ENCODE measurements around the gene POLDIP2.

POLDIP2 gene

DNA sequence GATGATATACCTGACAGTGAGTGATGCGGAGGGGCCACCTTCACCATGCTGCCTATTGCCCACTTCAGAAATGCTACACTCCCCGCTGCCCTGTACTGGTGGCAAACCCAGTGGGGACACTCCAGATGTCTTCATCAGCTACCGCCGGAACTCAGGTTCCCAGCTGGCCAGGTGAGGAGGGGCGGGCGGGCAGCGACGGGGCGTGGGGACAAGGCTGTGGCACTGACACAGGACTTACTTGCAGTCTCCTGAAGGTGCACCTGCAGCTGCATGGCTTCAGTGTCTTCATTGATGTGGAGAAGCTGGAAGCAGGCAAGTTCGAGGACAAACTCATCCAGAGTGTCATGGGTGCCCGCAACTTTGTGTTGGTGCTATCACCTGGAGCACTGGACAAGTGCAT is 30.8 kb upstream of the POLDIP2 start:
- Histone ChIP-seq H3K4me3 (ENCODE audit: low read depth in 1 of 2, low read length in 2 of 2) (no peak overlapping the region), H3K27me3 (ENCODE audit: control insufficient read depth in 1 of 2, insufficient read depth in 2 of 2, low read length in 2 of 2) (no peaks in the 10 kb centered on the region), H3K4me1 (ENCODE audit: insufficient read depth, low read length) (no peaks in the 10 kb centered on the region), H3K9ac (ENCODE audit: low read length) (no peak overlapping the region), H3K36me3 (ENCODE audit: insufficient read depth, low read length) (peaks cover 31% of the 10 kb centered on the region), H3K9me3 (ENCODE audit: low read length) (no peaks in the 10 kb centered on the region), H3K27ac (ENCODE audit: low read depth, low read length) (no peak overlapping the region)

DNA sequence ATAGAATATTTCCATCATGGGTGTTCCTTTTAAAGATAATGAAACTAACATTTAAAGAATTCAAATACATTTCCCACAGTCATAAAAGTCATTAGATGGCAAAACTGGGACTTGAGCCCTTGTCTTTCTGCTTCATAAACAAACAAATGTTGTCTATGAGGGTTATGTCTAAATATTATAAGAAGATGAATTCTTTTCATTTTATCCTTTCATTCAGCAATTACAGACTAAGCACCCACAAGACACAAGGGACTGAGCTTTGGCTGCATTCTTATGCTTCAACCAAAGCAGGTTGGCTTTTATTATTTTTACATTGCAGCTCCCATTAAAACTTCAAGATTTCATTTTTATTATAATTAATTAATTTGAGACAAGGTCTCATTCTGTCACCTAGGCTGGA is 29.1 kb upstream of the POLDIP2 start:
- Histone ChIP-seq H3K27me3 (ENCODE audit: control insufficient read depth in 1 of 2, insufficient read depth in 2 of 2, low read length in 2 of 2) (no peaks in the 10 kb centered on the region), H3K4me3 (ENCODE audit: low read depth in 1 of 2, low read length in 2 of 2) (no peak overlapping the region), H3K9me3 (ENCODE audit: low read length) (no peaks in the 10 kb centered on the region), H3K36me3 (ENCODE audit: insufficient read depth, low read length) (peaks cover 29% of the 10 kb centered on the region), H3K9ac (ENCODE audit: low read length) (no peak overlapping the region), H3K27ac (ENCODE audit: low read depth, low read length) (no peak overlapping the region), H3K4me1 (ENCODE audit: insufficient read depth, low read length) (no peaks in the 10 kb centered on the region)

DNA sequence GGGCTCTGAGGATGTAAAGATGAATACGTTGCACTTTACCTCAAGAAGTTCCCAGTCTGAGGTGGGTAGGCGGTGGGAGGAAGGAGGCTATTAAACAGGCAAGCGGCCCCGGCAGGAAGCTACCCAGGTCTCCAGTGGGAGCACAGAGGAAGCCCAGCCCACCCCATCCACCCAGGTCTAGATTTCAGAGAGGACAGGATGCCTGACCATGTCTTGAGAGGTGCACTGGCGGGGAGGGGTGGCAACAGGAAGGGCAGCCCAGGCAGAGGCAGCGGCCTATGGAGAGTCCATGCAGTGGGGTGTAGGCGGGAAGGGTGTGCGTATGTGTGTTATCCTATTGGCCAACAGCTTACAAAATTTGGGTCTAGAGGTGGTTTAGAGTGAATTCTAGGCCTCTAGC is 28.1 kb upstream of the POLDIP2 start:
- no peak overlapping the region for H3K4me3 ChIP-seq (ENCODE audit: low read depth in 1 of 2, low read length in 2 of 2)
- no peak overlapping the region for H3K27ac ChIP-seq (ENCODE audit: low read depth, low read length)
- H3K36me3 ChIP-seq (ENCODE audit: insufficient read depth, low read length) = peaks cover 19% of the 10 kb centered on the region
- no peaks in the 10 kb centered on the region for H3K27me3 ChIP-seq (ENCODE audit: control insufficient read depth in 1 of 2, insufficient read depth in 2 of 2, low read length in 2 of 2)
- no peak overlapping the region for H3K9ac ChIP-seq (ENCODE audit: low read length)
- no peaks in the 10 kb centered on the region for H3K4me1 ChIP-seq (ENCODE audit: insufficient read depth, low read length)
- H3K9me3 ChIP-seq (ENCODE audit: low read length) = no peaks in the 10 kb centered on the region

DNA sequence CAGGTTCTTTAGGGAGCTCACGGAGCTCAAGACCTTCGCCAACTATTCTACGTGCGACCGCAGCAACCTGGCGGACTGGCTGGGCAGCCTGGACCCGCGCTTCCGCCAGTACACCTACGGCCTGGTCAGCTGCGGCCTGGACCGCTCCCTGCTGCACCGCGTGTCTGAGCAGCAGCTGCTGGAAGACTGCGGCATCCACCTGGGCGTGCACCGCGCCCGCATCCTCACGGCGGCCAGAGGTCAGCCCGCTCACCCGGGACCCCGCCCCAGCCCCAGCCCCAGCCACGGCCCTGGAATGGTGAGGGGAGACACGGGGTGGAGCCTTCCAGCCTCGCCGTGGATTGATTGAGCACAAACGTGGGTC is 27.7 kb upstream of the POLDIP2 start:
- Histone ChIP-seq H3K4me1 (ENCODE audit: insufficient read depth, low read length) (no peaks in the 10 kb centered on the region), H3K9ac (ENCODE audit: low read length) (no peak overlapping the region), H3K27me3 (ENCODE audit: control insufficient read depth in 1 of 2, insufficient read depth in 2 of 2, low read length in 2 of 2) (no peaks in the 10 kb centered on the region), H3K27ac (ENCODE audit: low read depth, low read length) (no peak overlapping the region), H3K36me3 (ENCODE audit: insufficient read depth, low read length) (peaks cover 15% of the 10 kb centered on the region), H3K4me3 (ENCODE audit: low read depth in 1 of 2, low read length in 2 of 2) (peak overlapping the region in 1 of 2 donors; percentile 14), H3K9me3 (ENCODE audit: low read length) (no peaks in the 10 kb centered on the region)

DNA sequence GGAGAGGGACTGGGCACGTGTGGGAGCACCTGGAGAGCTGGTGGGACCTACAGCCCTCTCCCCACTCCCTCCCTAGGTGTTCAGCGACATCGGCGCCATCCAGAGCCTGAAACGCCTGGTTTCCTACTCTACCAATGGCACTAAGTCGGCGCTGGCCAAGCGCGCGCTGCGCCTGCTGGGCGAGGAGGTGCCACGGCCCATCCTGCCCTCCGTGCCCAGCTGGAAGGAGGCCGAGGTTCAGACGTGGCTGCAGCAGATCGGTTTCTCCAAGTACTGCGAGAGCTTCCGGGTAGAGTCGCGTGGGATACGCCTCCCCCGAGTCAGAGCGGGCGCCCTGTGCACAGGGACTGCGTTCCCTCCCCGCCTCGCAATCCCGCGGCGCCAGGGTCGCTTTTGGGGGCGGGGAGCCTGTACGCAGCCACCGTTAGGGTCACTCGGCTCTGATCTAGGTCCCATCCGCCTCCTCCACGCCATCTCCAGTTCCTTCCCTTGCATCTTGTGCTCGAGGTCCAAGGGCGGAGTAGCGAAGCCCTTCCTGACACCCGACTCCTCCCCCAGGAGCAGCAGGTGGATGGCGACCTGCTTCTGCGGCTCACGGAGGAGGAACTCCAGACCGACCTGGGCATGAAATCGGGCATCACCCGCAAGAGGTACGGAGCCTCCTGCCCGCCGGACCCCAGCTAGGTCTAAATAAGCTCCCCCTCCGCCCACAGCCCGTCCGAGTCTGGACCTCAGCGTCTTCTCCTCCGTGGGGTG is 27.1 kb upstream of the POLDIP2 start:
- H3K36me3 ChIP-seq (ENCODE audit: insufficient read depth, low read length) = peaks cover 11% of the 10 kb centered on the region
- no peak overlapping the region for H3K9ac ChIP-seq (ENCODE audit: low read length)
- H3K9me3 ChIP-seq (ENCODE audit: low read length) = no peaks in the 10 kb centered on the region
- H3K4me3 ChIP-seq (ENCODE audit: low read depth in 1 of 2, low read length in 2 of 2) = peak overlapping the region in 1 of 2 donors; percentile 14
- no peaks in the 10 kb centered on the region for H3K4me1 ChIP-seq (ENCODE audit: insufficient read depth, low read length)
- no peaks in the 10 kb centered on the region for H3K27me3 ChIP-seq (ENCODE audit: control insufficient read depth in 1 of 2, insufficient read depth in 2 of 2, low read length in 2 of 2)
- H3K27ac ChIP-seq (ENCODE audit: low read depth, low read length) = no peak overlapping the region

DNA sequence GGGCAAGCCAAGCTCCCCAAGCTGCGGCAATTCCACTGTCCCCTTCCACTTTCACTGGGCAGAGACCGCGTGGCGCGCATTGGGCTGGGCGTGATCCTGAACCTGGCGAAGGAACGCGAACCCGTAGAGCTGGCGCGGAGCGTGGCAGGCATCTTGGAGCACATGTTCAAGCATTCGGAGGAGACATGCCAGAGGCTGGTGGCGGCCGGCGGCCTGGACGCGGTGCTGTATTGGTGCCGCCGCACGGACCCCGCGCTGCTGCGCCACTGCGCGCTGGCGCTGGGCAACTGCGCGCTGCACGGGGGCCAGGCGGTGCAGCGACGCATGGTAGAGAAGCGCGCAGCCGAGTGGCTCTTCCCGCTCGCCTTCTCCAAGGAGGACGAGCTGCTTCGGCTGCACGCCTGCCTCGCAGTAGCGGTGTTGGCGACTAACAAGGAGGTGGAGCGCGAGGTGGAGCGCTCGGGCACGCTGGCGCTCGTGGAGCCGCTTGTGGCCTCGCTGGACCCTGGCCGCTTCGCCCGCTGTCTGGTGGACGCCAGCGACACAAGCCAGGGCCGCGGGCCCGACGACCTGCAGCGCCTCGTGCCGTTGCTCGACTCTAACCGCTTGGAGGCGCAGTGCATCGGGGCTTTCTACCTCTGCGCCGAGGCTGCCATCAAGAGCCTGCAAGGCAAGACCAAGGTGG is 24.0 kb upstream of the POLDIP2 start:
- H3K27me3 ChIP-seq (ENCODE audit: control insufficient read depth in 1 of 2, insufficient read depth in 2 of 2, low read length in 2 of 2) = no peaks in the 10 kb centered on the region
- no peak overlapping the region for H3K9ac ChIP-seq (ENCODE audit: low read length)
- H3K9me3 ChIP-seq (ENCODE audit: low read length) = no peaks in the 10 kb centered on the region
- no peak overlapping the region for H3K4me3 ChIP-seq (ENCODE audit: low read depth in 1 of 2, low read length in 2 of 2)
- no peaks in the 10 kb centered on the region for H3K4me1 ChIP-seq (ENCODE audit: insufficient read depth, low read length)
- no peak overlapping the region for H3K27ac ChIP-seq (ENCODE audit: low read depth, low read length)
- H3K36me3 ChIP-seq (ENCODE audit: insufficient read depth, low read length) = no peaks in the 10 kb centered on the region

DNA sequence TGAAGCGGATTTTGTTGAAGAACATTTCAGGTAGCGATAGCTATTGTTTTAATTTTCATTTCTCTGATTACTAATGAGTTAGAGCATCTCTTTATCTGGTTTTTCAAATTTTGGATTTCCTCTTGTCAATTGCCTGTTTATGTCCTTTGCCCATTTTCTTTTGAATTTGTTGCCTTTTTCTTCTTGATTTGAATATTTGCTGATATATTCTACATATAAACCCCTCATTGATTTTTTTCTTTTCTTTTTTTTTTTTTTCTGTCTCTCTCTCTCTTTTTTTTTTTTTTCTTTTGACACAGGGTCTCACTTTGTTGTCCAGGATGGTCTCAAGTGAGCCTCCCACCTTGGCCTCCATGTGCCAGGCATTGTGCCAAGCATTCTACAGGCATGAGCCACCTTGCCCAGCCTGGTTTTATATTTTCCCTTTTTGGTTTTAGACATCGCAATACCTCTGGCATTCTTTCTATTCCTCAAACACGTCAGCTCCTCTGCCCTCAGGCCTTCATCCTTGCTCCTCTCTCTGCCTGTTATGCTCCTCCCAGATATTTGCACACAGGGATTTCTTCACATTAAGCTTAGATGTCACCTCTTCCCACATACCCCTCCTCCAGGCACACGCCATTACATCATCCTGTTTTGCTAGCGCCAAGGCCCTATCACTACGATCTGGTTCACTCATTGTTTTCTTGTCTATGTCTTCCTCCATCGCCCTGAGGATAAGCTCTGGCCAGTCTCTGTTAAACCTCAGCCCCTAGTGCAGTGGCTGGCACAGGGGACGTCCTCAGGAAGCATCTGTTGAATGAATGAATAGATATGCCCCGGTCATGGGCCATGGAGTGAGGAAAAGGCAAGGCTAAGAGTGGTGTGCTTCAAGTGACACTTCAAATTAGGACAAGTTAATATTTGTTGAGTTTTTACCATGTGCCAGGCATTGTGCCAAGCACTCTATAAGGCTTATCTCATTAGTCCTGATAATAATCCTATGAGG is 22.8 kb upstream of the POLDIP2 start:
- H3K9ac ChIP-seq (ENCODE audit: low read length) = no peak overlapping the region
- no peaks in the 10 kb centered on the region for H3K9me3 ChIP-seq (ENCODE audit: low read length)
- no peaks in the 10 kb centered on the region for H3K4me1 ChIP-seq (ENCODE audit: insufficient read depth, low read length)
- H3K27me3 ChIP-seq (ENCODE audit: control insufficient read depth in 1 of 2, insufficient read depth in 2 of 2, low read length in 2 of 2) = no peaks in the 10 kb centered on the region
- H3K36me3 ChIP-seq (ENCODE audit: insufficient read depth, low read length) = no peaks in the 10 kb centered on the region
- H3K27ac ChIP-seq (ENCODE audit: low read depth, low read length) = no peak overlapping the region
- no peak overlapping the region for H3K4me3 ChIP-seq (ENCODE audit: low read depth in 1 of 2, low read length in 2 of 2)

DNA sequence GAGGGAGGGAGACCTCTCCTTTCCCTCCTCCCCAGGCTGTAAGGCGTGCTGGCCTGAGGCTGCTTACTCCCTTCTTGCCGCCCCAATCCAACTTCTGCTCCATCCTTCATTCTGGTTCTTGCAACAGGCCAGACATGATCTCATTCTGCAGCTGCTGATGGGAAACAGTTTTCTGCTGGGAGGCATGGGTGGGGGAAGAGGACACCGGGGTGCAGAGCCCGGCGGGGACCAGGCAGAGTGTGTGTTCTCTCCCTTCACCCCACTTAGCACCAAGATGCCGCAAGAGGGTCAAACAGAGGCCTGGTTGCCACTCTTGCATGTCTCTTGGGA is 15.6 kb upstream of the POLDIP2 start:
- peak overlapping the region in 1 of 2 donors; percentile 65 for H3K4me3 ChIP-seq (ENCODE audit: low read depth in 1 of 2, low read length in 2 of 2)
- H3K27ac ChIP-seq (ENCODE audit: low read depth, low read length) = no peak overlapping the region
- H3K27me3 ChIP-seq (ENCODE audit: control insufficient read depth in 1 of 2, insufficient read depth in 2 of 2, low read length in 2 of 2) = no peaks in the 10 kb centered on the region
- H3K4me1 ChIP-seq (ENCODE audit: insufficient read depth, low read length) = peaks cover 18% of the 10 kb centered on the region
- no peaks in the 10 kb centered on the region for H3K9me3 ChIP-seq (ENCODE audit: low read length)
- H3K9ac ChIP-seq (ENCODE audit: low read length) = peak overlapping the region; percentile 10
- no peaks in the 10 kb centered on the region for H3K36me3 ChIP-seq (ENCODE audit: insufficient read depth, low read length)

DNA sequence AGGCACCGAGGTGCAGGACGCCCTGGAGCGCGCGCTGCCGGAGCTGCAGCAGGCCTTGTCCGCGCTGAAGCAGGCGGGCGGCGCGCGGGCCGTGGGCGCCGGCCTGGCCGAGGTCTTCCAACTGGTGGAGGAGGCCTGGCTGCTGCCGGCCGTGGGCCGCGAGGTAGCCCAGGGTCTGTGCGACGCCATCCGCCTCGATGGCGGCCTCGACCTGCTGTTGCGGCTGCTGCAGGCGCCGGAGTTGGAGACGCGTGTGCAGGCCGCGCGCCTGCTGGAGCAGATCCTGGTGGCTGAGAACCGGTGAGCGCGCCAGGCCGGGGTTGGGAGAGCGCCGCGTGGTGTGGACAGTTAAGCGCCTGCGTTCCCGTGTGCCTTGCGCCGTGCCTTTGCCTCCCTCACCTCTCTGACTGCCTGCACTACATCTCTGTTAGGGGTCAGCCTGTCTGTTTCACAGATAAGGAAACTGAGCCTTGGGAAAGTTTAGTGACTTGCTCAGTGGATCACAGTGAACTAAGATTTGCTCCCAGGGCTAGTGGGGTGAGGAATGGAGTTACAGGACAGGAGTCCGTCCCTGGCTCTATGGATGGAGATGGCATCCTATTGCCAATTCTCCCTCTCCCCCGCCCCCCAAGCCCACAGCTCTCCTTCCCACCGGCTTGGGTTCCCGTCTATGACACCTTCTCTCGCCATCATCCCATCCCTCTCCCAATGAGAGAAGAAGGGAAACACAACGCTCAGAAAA is 15.0 kb upstream of the POLDIP2 start:
- Histone ChIP-seq H3K36me3 (ENCODE audit: insufficient read depth, low read length) (no peaks in the 10 kb centered on the region), H3K4me3 (ENCODE audit: low read depth in 1 of 2, low read length in 2 of 2) (peak overlapping the region; percentile 58 to 65), H3K4me1 (ENCODE audit: insufficient read depth, low read length) (peaks cover 18% of the 10 kb centered on the region), H3K9ac (ENCODE audit: low read length) (peak overlapping the region; percentile 10), H3K27ac (ENCODE audit: low read depth, low read length) (peak overlapping the region; percentile 73), H3K9me3 (ENCODE audit: low read length) (no peaks in the 10 kb centered on the region), H3K27me3 (ENCODE audit: control insufficient read depth in 1 of 2, insufficient read depth in 2 of 2, low read length in 2 of 2) (no peaks in the 10 kb centered on the region)

DNA sequence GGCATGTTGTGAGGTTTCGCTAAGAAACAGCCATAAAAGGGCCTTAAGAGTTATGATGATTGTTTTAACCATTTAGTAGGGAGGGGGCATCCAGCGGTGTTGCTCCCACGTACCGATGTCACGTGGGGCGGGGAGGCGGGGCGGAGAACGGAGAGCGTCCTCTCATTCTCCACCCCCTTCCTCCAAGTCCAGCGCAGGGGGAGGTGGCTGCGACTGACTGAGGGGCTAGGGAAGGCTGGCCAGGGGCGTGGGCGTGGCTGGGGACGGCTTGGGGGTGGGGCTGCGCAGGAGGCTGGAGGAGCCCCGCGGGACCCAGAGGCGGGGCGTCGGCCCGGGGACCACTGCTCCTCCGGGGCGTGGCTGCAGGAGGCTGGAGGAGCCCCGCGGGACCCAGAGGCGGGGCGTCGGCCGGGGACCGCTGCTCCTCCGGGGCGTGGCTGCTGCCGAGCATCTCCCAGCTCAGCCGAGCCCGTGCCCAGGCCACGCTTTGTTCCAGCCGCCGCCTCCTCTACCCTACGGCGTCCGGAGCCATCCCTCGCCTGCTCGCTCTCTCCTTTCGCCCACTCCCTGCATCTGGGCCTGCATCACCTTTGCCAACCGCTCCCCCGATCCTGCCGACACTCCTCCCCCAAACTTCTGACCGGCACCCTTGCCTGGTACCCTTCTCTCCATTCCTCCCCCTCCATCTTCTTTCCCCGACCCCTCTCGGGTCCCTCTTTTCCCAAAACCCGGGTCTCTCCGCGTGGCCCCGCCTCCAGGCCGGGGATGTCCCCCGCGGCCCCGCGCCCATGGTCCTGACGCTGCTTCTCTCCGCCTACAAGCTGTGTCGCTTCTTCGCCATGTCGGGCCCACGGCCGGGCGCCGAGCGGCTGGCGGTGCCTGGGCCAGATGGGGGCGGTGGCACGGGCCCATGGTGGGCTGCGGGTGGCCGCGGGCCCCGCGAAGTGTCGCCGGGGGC is 14.2 kb upstream of the POLDIP2 start, which contains the start of gene SARM1:
TSS of gene SARM1 (plus strand) at position 450 of the 958 bp plus-strand sequence. CDS start at position 789, 339 bp downstream.
- H3K27me3 ChIP-seq (ENCODE audit: control insufficient read depth in 1 of 2, insufficient read depth in 2 of 2, low read length in 2 of 2) = no peaks in the 10 kb centered on the region
- peak within 1 kb of the TSS; percentile 10 for H3K9ac ChIP-seq (ENCODE audit: low read length)
- H3K4me3 ChIP-seq (ENCODE audit: low read depth in 1 of 2, low read length in 2 of 2) = peak within 1 kb of the TSS; percentile 58 to 65
- H3K9me3 ChIP-seq (ENCODE audit: low read length) = no peaks in the 10 kb centered on the region
- H3K36me3 ChIP-seq (ENCODE audit: insufficient read depth, low read length) = no peaks in the 10 kb centered on the region
- H3K4me1 ChIP-seq (ENCODE audit: insufficient read depth, low read length) = peaks cover 18% of the 10 kb centered on the region
- peak within 1 kb of the TSS; percentile 73 for H3K27ac ChIP-seq (ENCODE audit: low read depth, low read length)
